LoVo (cell line): Measurements from ENCODE around the gene ZBTB12.

ENCODE experiments used
- DNase-seq: peaks from one replicate; pipeline ENCODE4 v3.0.0-alpha.2; 2016; ENCODE audit warnings: low spot score

Gene ZBTB12

DNA sequence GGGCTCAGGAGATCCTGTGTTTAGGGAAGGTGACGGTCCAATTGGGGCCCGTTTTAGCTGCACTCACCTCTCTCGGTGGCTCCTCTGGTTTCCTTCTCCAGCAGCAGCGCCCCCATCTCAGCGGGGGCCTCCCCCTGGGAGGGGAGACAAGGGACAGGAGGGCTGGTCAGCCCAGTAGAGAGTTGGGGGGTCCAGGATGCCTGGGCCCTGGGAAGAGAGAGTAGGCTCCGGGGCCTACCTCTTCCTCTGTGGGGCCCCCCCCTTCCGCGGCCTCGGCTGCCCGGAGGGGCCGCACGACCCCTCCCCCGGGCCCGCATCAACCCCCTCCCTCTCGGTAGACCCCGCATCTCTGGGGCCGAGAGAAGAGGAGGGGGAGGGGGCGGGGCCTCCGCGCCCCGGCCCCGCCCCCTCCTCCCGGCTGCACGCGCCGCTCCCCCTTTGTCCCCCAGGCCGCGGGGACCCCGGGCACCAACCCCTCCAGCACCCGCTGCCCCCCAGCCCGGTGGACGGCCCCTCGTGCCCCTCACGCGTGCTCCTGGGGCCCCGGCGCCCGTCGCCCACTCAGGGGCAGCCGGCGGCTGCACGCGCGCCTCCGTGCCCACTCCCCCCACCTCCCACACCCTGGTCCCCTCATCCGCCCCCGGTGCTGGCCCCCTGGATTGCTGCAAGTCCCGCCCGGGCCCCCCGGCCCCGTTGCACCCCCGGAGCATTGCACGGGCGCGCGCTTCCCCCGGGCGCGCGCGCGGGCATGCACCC, 4.9 kb downstream of the ZBTB12 start:
- DNase-seq = no peak

DNA sequence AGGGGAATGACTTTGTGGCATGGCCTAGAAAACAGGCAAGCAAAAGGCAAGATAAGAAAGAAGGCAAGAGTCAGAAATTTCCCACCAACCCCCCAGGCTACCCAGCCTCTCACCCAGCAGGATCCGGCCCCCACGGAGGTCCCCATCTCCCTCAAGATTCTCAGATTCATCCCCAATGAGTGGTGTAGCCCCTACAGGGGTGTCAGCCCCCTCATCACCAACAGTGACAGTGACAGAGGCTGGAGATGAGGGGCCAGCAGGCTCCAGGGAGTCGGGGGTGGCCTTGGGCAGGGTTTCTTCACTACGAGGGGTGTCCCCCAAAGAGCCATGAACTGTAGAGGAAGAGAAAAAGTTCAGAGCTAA, 5.4 kb downstream of the ZBTB12 start:
- no peak for DNase-seq

DNA sequence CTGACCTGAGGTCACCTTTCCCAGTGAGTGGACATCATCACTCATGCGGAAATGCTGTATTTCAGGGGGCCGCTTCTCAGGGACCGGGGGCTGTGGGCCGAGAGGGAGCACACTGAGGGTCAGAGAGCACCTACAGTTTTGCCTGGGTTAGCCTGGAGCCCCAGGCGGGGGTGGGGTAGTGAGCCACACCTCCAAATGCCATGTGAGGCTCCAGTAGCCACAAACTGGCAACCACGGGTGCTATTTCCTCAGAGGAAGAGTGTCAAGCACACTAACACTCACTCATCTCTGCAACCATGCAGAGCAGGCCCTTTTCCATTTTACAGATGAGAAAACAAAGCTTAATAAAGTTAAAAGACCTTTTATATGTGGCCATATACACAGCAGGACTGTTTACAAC, 9.1 kb downstream of the ZBTB12 start:
- no peak for DNase-seq

DNA sequence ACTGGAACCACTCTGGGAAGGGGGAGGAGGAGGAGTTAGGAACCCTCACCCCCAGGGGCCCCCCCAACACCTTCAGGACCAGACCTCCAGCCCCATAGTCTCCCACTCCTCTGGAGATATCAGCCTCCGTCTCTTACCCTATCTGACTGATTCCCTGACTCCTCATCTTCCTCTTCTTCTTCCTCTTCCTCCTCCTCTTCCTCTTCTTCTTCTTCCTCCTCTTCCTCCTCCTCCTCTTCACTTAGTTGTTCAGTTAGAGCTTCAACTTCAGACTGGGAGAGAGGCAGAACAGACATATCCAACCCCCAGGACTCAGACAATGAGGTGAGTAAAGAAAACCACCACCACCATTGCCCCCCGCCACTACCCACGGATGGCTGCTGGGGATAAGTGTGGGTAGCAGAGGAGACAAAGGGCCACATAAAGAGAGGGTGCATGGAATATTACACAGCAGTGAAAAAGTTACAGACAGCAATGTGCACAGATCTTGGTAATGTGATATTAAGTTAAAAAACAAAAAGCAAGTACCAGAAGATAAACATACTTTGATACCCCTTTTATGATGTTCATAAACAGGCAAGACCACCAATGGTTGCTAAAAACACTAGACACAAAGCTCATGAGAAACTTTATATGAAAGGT, 12.4 kb downstream of the ZBTB12 start:
- no peak for DNase-seq

DNA sequence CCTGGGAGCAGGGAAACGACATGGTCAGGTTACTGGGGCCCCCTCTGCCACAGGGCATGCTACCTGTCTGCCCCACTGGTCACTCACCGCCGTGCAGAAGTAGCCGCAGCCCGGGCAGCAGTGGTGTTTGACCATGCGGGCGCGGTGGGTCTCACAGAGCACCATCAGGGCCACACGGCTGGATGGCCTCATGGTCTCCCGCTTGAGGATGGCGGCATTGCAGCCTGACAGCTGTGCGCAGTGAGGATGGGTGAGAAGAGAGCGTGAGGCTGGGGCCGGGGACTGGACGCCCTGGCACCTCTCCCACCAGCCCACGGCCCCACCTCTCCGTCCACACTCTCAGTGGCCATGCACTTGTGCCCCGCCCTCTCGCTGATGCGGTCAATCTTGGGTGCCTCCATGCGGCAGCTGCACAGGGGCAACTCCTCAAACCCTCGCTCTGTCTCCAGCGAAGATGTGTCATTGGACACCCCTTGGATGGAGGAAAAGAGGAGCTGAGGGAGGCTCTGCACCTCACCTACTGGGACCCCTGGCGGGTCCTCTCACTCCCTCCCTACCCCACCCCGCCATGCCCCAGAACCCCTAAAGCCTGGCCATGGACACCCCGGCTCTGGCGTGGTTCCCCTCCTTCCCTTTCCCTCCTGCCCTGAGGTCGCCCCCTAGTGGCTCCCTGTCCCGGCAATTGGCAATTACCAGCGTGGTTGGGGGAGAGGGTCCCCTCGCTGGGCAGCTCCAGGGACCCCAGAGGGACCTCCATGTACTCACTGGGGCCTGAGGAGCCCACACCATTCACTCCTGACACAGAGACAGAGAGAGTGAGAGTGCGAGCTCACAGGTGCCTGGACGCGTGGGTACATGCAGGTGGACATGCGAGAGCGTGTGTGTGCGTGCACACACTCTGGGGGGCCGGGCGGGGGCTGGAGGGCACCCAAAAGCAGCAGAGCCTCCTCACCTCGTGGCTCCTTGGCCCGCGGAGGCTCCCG, 13.3 kb downstream of the ZBTB12 start:
- no peak for DNase-seq

DNA sequence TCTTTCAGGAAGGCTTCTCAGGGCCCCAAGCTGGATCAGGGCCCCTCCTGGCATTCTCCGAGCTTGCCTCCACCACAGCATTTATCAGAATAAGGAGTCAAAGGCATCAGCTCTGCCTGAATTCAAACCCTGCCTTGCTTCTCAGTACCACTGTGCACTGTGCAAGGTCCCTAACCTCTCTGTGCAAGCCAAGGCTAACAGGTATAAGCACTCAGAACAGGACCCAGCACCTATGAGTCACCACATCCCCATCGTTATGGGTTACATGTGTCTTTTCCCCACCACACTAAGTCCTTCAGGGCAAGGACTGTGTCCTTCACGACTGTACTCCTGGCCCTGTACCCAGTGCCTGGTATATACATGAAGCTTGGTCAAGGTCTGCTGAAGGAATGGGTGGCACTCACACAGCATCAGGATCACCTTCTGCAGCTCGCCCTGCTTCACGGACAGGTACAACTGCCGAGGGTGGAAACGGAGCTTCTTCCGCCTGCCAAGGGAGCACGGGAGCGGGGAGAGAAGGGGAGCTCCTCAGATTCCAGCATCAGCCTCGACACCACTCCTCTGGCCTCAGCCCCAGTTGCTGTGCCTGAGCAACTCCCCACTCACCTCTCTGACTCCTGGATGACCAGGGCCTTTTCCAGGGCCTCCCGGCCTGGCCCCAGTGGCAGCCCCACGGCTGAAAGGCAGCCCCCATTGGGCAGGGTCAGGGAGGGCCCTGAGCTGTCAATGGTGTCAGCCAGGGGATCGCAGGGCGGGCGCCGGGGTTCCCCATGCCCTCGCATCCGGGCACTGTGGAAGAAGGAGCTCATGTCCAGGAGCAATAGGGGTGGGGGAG, 14.5 kb downstream of the ZBTB12 start:
- no peak for DNase-seq

DNA sequence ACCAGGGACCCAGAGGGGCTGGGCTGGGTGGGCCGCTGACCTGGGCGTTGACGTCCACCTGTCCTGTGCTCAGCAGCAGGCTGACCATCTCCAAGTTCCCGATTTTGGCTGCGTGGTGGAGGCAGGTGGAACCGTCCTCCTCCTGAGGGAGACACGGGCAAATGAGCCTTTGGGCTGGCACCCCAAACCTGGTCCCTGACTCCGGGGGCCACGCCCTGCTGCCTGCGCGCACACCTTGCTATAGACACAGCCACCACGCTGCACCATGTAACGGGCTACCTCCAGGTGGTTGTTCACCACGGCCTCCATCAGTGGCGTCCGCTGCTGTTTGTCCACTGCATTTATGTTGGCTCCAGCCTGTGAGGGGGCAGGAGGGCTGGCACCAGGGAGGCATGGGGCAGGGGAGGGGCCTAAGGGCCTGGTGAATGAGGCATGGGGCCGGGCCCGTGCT, 15.3 kb downstream of the ZBTB12 start:
- no peak for DNase-seq

DNA sequence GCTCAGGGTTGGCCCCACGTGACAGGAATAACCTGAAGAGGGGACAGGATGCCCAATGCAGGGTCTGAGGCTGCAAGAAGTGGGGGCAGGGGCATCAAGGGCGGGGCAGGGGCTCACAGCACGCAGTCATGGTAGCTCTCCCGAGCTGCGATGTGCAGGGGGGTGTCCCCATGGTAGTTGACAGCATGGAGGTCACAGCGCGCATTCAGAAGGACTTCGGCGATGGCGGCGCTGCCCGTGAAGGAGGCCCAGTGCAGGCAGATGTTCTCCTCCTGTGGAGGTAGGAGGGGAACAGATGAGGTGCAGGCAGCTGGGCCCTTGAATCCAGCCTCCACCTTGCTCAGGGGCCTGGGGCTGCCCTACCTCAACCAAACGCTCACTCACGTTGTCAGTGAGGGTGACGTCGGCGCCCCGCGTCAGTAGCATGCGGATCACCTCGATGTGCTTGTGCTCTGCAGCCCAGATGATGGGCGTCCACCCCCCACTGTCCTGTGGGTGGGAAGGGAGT, 17.3 kb downstream of the ZBTB12 start:
- no peak for DNase-seq

DNA sequence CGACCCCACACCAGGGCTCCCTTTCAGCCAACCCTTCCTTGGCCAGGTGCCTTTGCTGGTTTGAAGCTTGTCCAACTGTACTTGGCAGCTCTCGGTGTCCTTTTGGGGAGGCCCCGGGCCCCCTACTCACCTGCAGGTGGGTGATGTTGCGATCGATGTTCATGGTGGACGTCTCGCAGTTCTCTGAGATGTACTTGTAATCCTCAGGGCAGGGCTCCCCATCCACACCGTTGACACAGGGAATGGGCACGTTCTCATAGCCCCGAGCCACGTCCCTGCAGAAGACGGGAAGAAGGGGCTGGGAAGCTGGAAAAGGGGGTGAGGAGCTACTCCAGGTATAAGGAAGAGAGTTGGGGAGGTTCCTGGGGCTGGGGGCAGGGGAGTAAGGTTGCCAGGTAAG, 18.2 kb downstream of the ZBTB12 start:
- DNase-seq = no peak

DNA sequence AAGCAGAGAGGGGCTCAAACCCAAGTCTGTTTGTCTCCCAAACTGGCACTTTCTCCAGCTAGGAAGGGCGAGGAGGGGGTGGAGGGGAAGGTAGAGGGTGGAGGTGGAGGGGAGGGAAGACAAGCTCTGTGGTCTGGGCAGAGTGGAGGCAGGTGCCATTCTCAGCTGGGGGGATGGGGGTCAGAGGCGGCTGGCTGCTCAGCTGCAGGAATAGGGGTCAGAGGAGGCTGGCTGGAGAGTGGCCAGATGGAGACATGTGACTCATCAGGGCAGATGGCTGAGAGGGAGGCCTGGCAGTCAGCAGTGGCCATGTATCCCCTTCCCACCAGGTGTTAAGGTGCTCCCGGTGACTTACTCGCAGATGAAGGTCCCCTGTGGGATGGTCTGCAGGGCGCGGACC, 19.5 kb downstream of the ZBTB12 start:
- DNase-seq = no peak

DNA sequence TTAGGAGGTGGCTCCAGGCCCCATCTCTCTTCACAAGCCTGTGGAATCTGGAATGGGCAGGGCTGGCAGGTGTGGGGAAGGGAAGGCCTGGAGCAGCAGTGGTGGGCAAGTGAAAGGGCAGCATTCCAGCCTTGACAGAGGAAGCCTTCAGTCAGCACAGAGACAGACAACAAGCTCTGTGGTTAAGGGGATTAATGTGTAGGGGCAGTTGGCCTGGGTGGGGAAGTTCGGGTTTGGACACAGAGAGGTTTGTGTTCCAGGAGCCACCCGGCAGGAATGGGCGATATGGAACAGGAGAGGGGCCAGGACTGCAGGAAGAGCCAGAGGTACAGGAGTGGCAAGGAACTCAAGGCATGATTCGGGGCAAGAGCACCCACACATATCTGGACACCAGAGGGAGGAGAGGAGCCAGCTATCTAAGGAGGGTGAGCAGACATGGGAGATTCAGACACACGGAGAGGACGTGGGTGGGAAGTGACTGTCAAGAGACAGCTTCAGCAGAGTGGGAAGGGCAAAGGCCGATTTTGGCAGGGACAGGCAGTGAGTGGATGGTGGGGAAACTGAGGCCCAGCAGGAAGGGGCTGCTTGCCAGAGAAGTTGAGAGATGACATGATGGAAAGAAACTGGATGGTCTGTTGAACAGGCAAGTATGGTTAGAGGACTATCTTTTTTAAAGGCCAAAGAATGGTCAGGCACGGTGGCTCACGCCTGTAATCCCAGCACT, 20.6 kb downstream of the ZBTB12 start:
- DNase-seq = no peak

DNA sequence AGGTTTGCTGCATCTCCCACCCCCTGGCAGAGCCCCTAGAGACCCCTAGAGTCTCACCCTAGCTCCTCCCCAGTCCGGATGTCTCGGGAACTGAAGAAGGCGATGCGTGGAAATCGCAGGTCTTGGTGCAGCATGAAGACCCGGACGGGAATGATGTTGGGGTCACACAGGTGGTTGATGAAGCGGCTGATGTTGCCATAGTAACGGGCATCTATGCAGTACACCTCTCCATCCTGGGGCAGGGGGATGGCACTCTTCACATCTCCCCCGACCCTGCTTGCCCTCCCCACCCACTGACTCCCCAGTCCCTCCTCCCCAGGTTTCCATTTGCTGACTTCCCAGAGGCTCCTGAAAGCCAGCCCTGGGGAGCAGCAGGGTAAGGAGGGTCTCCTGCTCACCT, 21.3 kb downstream of the ZBTB12 start:
- no peak for DNase-seq

DNA sequence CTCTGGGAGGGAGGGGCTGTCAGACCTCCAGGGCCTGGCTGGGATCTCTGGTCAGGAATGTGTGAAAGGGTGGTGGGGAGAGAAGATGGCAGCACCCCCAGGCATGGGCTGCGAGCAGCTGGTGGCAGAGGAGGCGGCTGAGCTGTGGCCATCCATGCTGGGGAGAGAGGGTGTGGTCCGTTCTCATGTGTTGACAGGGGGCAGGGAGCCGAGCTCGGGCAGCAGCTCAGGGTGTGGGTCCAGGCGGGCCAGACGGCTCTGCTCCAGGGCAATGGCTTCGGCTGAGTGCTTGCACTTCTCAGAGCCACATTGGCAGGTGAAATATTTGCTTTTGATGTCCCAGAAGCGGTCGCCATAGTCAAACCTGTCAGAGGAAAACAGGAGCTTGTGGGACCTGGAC, 22.0 kb downstream of the ZBTB12 start:
- no peak for DNase-seq

DNA sequence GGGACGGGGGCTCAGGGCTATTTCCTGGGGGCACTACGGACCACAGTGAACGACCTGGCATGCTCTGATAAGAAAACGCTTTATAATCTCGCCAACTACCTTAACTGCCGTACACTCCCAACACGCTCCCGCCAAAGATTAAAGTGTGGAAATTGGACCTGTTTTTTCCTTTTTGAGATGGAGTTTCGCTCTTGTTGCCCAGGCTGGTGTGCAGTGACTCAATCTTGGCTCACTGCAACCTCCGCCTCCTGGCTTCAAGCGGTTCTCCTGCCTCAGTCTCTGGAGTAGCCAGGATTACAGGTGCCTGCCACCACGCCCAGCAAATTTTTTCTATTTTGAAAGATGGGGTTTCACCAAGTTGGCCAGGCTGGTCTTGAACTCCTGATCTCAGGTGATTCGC, 22.7 kb downstream of the ZBTB12 start:
- no peak for DNase-seq

DNA sequence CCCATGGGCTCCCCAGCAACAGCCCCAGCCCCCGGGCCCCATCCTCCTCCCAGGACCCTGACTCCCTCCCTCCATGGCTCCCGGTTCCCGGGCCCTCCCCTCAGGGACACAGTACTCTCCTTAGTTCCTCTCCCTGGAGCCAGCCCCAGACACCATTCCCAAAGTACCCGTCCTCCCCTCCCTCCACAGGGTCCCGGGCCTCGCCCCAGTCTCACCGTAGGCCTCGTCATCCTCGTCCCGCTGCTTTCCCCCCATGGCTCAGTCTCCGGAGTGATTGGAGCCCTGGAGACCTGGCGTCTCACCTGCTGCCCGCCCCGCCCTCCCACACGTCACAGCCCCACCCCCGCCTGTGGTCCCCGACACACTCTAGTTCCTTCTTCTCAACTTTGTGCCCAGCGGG, 23.2 kb downstream of the ZBTB12 start, which contains the start of gene SLC44A4:
Gene SLC44A4, minus strand, starts transcription at position 272 of the 400 bp plus-strand sequence. Its CDS starts 17 bp downstream, at position 255.
- DNase-seq = no peak

DNA sequence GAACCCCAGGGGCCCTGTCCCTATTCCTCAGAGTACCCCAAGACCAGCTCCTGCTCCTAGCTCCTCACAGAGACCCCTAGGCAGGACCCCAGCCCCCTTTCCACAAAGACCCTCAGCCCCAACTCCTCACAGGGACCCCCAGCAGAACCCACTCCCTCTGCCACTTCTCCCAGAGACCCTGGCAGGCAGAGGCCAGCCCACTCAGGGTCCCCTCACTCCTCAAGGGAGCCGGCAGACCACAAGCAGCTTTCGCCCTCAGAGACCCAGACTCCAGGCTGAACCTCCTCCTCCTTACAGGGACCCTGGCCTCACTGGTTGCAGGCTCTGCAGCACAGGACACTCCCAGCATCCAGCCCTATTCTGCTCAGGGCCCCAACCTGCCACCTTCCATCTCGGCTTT, 23.7 kb downstream of the ZBTB12 start:
- DNase-seq = no peak

DNA sequence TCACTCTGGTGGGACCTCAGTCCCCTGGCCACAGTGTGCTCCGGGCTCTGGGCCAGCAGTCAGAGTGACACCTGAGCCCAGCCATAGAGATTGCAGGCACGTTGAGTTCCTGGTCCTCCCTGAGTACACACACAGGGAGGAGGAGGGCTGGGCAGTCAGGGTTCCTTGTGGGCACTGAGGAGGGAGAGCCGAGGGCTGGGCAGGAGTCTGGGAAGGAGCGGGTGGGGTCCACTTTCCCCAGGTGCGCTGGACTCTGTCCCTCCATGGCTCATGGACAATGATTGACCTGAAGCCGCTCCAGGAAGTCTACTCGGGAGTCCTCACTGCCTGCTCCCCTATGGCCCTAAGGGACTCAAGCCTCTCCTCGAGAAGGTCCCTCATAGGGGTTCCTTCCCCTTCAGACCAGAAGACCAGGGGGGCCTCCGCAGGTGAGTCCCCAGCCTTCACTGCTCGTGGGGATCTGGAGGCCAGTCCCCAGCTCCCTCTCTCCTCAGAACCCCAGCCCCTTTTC, 24.2 kb downstream of the ZBTB12 start:
- peak; percentile 59 for DNase-seq

DNA sequence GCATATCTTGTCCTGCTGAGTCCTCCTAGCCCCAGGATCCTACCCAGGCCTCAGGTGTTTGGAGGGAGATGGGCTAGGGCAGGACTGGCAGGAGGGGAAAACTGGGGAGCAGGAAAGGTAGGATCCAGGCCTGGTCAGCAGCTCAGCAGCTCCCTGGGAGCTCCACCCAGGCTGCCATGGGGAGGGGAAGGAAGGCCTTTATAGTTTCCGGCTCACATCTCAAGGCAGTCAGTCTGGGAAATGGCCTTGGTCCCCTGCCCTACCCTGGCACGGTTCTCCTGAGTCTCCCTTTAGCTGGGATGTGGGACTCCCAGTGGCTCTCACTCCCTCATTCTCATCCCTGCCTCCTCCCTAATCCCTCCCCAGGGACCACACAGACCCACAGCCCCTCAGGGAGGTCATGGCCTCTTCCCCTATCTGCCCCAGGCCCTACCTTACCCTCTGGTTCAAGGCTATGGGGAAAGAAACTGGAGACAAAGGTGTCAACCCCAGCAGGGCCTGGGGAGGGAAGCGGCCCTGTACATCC, 24.7 kb downstream of the ZBTB12 start:
- no peak for DNase-seq

DNA sequence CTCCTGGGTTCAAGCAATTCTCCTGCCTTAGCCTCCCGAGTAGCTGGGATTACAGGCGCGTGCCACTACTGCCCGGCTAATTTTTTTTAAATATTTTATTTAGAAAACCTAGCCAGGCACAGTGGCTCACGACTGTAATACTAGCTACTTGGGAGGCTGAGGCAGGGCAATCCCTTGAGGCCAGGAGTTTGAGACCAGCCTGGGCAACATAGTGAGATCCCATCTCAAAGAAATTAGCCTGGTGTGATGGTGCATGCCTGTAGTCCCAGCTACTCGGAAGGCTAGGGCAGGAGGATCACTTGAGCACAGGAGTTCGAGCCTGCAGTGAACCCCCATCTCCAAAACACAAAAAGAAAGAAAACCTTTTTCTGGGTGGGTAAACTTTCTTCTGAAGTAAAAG, 25.5 kb downstream of the ZBTB12 start:
- DNase-seq = no peak

DNA sequence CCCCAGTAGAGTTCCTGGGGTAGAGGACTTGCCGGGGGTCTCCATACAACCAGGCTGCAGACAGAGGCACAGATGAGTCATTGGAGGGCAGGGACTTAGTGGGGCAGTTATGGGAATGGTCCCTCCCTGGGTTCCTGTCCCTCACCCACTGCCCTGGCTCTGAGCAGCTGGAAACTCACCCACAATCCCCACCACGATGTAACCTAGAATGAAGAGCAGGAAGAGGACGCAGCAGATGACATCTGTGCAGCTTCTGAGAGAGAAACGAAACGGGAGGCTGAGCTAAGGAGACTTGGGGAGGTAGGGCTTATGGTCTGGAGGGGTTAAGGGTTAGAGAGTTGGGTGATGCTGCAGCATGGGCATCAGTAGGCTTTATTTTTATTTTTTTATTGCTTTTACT, 26.0 kb downstream of the ZBTB12 start:
- no peak for DNase-seq
